Cortex of kidney (tissue), 1 donor: ENCODE results near the gene ADGRE3.

Experiments
- DNase-seq: peaks from one replicate; lab custom pipeline; 2025; lab: John Stamatoyannopoulos, UW

Gene ADGRE3

GRCh38 chr19:14674764-14675163, at the start of gene ADGRE3:
Gene ADGRE3 (minus strand): TSS chr19:14674844. CDS start chr19:14674770, 74 bp downstream.
- DNase-seq = no peak

- DNase-seq = no peak
Observed at GRCh38 chr19:14722127-14722526, 47.5 kb upstream of the ADGRE3 start.

DNA sequence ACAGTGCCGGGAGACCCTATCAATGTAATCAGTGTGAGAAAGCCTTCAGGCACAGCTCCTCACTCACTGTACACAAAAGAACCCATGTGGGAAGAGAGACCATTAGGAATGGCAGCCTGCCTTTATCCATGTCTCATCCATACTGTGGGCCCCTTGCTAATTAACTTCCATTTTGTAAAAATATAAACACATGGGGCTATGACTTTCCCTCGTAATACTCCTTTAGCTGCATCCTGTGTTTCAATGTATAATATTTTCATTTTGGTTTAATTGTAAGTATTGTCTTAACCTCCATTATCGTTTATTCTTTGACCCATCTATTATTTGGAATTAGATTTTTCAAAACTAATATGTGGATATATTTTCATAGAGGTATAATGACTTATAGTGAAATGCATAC, 44.5 kb upstream of the ADGRE3 start:
- DNase-seq = no peak

- DNase-seq = no peak
Observed at GRCh38 chr19:14718522-14719116, 44.0 kb upstream of the ADGRE3 start.

GRCh38 chr19:14715841-14716240, 41.2 kb upstream of the ADGRE3 start:
- DNase-seq = no peak

- no peak for DNase-seq
Observed at GRCh38 chr19:14704450-14704849, 29.8 kb upstream of the ADGRE3 start.

- DNase-seq = no peak
Observed at GRCh38 chr19:14703833-14704232, 29.2 kb upstream of the ADGRE3 start.

DNA sequence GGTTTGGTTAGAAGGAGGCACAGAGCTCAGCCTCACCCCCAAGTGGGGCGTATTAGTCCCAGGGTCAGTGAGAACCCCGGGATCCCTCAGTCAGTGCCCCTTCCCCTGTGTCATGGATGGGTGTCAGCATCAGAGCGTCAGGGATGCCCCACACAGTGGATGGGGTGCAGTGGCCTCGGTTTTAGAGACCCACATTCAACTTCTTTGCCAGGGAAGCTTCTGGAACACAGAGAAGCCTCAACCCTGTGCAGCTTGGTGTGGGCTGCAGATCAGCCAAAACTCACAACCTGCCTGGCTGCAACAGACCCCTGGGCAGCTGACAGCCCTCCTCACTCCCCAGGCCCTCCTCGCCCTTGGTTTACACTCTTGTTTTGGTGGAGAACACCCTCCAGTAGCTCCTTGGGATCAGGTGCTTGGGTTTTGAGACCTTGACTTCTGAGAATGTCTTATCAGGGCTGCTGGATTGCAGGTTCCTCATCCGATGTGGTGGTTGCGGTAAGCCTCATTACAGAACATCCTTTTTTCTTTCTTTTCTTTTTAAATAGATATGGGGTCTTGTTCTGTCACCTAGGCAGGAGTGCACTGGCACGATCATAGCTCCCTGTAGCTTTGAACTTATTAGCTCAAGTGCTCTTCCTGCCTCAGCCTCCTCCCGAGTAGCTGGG, 26.2 kb upstream of the ADGRE3 start:
- no peak for DNase-seq

- DNase-seq = no peak
Observed at GRCh38 chr19:14699641-14700040, 25.0 kb upstream of the ADGRE3 start.

DNA sequence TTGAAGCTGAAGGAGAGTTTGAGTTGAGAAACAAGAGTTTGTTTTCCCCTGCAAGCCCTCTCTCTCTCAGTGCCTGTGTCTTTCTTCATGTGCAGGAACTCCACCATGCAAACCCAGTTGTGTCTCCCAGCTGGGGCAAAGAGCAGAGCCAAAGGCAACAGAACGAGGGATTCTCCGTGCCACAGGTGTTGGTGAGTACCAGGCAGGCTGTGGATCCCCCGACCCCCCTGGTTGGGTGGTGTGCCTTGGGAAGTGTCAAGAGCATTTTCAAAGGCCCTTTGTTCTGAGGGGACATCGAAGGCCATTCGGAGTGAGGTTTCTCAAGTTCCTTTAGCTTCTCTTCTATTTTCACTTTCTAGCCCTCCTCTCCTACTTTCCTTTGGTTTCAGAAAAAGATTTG, 20.8 kb upstream of the ADGRE3 start:
- no peak for DNase-seq

DNA sequence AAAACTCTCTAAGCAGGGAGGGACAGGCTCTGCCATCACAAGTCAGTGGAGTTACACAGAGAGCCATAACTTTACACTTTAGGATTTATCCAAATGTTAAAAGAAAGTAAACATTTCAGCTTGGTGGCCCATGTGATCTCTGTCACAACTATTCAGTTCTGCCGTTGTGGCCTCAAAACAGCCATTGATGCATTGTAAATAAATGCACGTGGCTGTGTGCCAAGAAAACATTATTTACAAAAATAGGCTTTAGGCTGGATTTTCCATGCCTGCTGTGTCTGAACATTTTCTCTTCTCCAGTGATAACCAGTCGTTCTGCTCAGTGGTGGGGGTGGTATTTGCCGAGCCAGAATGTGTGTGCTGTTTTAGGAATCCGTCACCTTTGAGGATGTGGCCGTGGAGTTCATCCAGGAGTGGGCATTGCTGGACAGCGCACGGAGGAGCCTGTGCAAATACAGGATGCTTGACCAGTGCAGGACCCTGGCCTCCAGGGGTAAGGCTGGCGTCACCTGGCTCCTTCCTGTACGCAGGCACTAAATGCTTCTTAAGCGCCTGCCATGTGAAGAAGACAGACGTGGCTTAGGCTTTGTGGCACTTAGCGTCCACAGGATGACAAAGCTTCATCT, 20.1 kb upstream of the ADGRE3 start:
- no peak for DNase-seq

- DNase-seq = peak; percentile 46
Observed at GRCh38 chr19:14689598-14690503, 15.2 kb upstream of the ADGRE3 start, which contains the start of gene ZNF333. Gene ZNF333 (plus strand): TSS chr19:14690048. CDS start chr19:14693492, 3,444 bp downstream.

DNA sequence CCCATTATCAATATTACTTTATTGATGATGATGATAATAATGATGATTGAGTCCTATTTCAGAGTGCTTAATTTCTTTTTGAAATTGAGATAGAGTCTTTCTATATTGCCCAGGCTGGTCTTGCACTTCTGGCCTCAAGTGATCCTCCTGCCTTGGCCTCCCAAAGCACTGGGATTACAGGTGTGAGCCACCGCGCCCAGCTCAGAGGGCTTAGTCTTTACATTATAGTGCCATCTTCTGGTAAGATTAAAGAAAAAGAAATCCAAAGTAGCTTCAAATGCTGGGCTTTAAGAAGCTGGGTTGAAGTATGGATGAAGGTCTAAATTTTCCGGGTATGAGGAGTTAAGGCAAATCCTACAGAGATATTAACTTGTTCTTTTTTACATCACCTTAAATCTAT, 11.8 kb upstream of the ADGRE3 start:
- DNase-seq = no peak

DNA sequence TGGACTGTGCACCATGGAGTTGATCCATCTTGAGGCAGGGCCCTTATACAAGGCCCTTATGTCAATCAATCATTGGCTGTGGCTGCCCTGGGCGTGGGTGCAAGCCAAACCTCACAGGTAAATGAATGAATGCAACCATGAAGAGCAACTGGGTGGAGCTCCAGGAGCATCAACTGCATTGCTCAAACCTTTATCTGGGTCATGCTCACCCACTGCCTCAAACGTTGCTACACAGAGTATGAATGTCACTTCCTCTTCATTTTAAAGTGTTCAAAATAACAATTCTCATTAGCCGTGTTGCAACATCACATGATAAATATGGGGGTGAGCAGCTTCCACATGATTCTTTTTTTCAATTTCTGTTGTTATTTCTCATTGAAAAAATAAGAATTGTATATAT, 8.8 kb upstream of the ADGRE3 start:
- DNase-seq = no peak

DNA sequence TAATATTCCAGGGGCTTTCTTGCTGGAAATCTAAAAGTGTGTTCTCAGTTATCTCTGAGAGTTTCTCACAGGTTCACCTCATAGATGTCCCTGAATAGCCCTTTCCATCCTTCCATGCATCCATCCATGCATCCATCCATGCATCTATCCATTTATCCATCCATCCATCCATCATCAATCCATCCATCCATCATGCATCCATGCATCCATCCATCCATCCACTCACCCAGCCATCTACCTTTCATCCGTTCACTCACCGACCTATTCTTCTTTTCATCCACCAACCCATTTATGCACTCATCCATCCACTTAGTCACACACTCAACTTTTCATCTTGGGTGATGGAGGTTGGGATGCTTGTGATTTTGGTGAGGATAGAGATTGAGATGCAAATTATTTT, 7.4 kb upstream of the ADGRE3 start:
- DNase-seq = no peak

GRCh38 chr19:14678199-14678598, 3.6 kb upstream of the ADGRE3 start:
- no peak for DNase-seq

DNA sequence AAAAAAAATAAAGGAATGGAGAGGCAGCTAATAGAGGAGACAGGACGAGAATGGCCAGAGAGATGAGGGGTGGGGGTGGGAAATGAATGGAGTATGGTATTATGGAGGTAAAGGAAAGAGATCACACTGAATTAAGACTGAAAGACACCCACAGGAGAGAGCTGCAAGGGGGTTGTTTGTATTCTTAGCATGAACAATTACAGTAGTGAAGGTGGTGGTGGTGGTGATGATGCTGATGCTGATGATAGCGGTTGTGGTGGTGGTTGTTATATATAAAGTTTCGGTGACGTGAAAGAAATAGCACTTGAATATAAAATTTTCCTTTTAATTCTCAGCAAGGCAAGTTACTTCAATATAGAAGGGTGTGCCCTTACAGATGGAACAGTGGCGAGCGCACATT, 2.8 kb upstream of the ADGRE3 start:
- no peak for DNase-seq

DNA sequence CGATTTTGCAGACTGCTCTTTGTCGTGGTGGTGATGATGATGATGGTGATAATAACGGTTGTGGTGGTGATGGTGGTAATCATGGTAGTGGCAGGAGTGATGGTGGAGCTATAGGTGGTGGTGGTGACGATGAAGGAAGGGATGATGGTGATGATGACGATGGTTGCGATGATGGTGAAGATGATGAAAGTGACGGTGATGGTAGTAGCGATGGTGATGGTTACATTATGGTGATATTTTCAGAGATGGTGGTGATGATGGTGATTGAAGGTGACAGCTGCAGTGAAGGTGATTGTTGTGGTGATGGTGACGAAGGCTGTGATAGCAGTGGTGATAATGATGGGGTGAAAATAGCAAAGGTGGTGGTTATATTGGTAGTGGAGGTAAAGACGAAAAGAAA, 2.1 kb upstream of the ADGRE3 start:
- no peak for DNase-seq

- no peak for DNase-seq
Observed at GRCh38 chr19:14673088-14673487, 1.6 kb downstream of the ADGRE3 start.

DNA sequence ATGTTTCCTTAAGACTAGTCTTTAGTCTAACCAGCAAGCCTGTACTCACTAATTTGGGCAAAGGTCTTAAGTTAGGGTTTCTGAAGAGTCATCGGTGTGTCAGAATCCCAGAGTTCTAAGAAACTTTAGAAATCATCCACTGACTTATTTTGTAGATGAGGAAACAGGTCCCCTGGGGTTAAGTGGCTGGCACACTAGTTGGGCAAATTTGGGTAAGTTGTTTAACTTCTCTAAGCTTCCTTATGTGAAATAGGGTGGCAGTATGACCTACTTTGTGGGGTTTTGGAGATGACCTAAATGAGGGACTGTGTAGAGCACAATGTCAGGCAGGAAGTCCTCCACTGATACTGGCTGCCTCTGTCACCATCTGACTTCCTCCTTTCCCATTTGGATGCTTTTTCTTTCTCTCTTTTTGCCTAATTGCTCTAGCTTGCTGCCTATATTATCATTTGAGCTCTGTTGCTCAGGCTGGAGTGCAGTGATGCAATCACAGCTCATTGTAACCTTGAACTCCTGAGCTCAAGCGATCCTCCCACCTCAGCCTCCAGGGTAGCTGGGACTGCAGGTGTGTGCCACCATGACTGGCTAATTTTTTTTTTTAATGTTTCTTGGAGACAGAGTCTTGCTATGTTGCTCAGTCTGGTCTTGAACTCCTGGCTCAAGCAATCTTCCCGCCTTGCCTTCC, 2.3 kb downstream of the ADGRE3 start:
- DNase-seq = no peak

DNA sequence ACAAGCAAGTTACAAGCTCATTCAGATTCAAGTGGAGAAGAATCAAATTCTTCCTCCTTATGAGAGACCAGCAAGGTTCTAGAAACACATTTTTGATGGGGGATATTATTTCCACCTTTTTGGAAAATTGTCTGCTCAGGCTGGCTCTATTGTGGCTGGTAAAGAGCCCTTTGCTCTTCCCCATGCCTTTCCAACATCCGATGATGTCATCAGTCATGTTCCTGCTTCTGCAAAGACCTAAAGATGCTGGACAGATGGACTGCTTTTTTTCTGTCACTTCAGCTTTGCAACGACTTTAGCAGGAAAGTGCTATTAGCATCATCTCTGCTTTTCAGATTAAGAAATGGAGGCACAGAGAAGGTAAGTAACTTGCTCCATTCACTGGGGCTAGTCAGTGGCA, 4.2 kb downstream of the ADGRE3 start:
- DNase-seq = no peak

DNA sequence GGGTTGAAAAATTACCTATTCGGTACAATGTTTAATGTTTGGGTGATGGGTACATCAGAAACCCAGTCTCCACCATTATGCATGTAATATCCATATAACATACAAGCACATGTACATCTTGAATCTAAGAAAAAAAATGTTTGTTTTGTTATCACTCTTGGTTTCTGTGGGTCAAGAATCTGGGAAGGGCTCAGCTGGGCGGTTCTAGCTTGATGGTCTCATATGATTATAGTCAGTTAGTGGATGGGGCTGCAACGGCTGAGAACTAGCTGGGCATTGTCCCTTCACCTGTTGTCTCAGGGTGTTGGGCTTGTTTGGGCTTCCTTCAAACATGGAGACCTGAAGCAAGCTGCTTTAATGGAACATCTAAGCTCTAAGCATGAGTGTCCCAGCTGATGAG, 4.7 kb downstream of the ADGRE3 start:
- DNase-seq = no peak
